Measurements from ENCODE around the gene GMCL1.

Gene GMCL1

DNA sequence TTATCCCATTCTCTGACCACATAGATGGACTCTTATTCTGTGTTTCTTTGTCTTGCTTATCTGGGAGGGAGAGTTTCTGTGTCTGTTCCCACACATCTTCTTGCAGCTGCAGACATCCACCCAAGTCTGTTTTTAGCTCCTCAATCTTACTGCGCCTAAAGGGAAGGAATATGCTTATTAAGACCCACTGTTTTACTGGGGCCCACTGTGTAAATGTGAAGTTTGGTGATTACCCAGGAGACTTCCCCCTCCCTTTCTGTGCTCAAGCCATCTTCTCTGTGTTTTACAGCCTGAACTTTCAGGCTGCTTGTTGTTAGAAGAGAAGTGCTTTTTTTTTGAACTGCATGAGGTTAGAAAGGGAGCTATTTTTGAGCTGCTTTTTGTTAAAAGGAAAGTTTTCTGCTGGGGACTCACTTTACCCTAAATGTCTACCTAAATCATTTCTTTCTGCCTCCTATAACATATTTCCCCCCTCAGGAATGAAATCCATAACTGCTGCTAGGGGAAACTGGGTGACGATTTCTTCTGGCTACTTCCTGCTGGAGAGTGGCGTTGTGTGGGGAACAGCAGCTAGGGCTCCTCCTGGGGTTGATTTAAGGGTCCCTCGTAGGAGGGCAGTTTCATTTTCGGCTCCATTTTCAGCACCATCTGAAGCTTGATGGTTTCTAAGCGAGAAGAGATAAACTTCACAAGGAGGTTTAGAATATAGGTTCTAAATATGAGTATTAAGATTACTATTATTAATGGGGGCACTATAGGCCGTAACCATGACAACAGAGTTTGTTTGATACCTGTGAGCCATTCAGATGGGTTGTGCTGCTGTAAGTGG is 39.5 kb upstream of the GMCL1 start:
- H3K27me3 ChIP-seq (replicated peaks; ENCODE audit: insufficient read depth, low read length) = no peaks in the 10 kb centered on the region
- no peaks in the 10 kb centered on the region for H3K9me3 ChIP-seq (replicated peaks; ENCODE audit: insufficient read depth, low read length)
- H3K9me2 ChIP-seq (replicated peaks; ENCODE audit: insufficient read depth, low read length) = no peaks in the 10 kb centered on the region
- no peaks in the 10 kb centered on the region for H4K20me1 ChIP-seq (ENCODE audit: insufficient read depth, low read length)
- TF ChIP-seq EZH2 (optimal IDR thresholded peaks at IDR 0.05; ENCODE audit: low read depth, low read length) = no peak
- TF ChIP-seq, protein P1, sequence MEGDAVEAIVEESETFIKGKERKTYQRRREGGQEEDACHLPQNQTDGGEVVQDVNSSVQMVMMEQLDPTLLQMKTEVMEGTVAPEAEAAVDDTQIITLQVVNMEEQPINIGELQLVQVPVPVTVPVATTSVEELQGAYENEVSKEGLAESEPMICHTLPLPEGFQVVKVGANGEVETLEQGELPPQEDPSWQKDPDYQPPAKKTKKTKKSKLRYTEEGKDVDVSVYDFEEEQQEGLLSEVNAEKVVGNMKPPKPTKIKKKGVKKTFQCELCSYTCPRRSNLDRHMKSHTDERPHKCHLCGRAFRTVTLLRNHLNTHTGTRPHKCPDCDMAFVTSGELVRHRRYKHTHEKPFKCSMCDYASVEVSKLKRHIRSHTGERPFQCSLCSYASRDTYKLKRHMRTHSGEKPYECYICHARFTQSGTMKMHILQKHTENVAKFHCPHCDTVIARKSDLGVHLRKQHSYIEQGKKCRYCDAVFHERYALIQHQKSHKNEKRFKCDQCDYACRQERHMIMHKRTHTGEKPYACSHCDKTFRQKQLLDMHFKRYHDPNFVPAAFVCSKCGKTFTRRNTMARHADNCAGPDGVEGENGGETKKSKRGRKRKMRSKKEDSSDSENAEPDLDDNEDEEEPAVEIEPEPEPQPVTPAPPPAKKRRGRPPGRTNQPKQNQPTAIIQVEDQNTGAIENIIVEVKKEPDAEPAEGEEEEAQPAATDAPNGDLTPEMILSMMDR (IDR thresholded peaks at IDR 0.05; ENCODE audit: low read length) = no peak
- peaks cover 7% of the 10 kb centered on the region; the same call in 1 of the 2 replicates for H3F3A ChIP-seq (ENCODE audit: insufficient read depth, low read length)
- H3K4me2 ChIP-seq (ENCODE audit: low read depth, low read length) = peak overlapping the region; percentile 46; the same call in 1 of the 2 replicates
- H3K4me3 ChIP-seq (ENCODE audit: low read length) = no peak overlapping the region
- no peak overlapping the region for H2AFZ ChIP-seq (ENCODE audit: low read length)
- no peaks in the 10 kb centered on the region for H3K79me2 ChIP-seq (ENCODE audit: low read length)
- no peak for DNase-seq
- no peaks in the 10 kb centered on the region for H3K36me3 ChIP-seq (replicated peaks; ENCODE audit: insufficient read depth, low read length)
- peaks cover 18% of the 10 kb centered on the region for H3K4me1 ChIP-seq (ENCODE audit: low read length)
- H3K9ac ChIP-seq (ENCODE audit: low read length) = peak overlapping the region; percentile 6; the same call in 1 of the 2 replicates
- peak overlapping the region; percentile 23; the same call in 1 of the 2 replicates for H3K27ac ChIP-seq (ENCODE audit: low read length)

DNA sequence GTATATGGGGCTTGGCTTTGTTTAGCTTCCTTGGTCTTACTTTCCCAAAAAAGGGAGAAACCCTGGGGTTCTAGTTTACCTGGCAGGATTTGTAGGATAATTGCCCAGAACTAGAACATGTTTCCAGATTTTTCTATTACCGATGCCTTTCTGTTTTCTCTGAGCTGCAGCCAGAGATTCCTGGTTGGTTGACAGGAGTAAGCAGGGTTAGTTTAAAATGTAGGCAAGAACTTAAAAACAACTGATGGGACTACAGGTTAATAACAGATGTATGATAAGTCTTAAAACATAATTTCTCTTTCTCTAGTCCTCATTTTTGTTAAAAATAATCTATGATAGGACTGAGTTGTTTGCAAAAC is 38.9 kb upstream of the GMCL1 start:
- no peak overlapping the region for H2AFZ ChIP-seq (ENCODE audit: low read length)
- no peaks in the 10 kb centered on the region for H4K20me1 ChIP-seq (ENCODE audit: insufficient read depth, low read length)
- peaks cover 7% of the 10 kb centered on the region; the same call in 1 of the 2 replicates for H3F3A ChIP-seq (ENCODE audit: insufficient read depth, low read length)
- H3K27ac ChIP-seq (ENCODE audit: low read length) = no peak overlapping the region
- H3K4me2 ChIP-seq (ENCODE audit: low read depth, low read length) = peak overlapping the region; percentile 46; the same call in 1 of the 2 replicates
- H3K36me3 ChIP-seq (replicated peaks; ENCODE audit: insufficient read depth, low read length) = no peaks in the 10 kb centered on the region
- H3K9me3 ChIP-seq (replicated peaks; ENCODE audit: insufficient read depth, low read length) = no peaks in the 10 kb centered on the region
- H3K79me2 ChIP-seq (ENCODE audit: low read length) = no peaks in the 10 kb centered on the region
- H3K4me1 ChIP-seq (ENCODE audit: low read length) = peaks cover 18% of the 10 kb centered on the region
- H3K9ac ChIP-seq (ENCODE audit: low read length) = no peak overlapping the region
- TF ChIP-seq, protein P1 (IDR thresholded peaks at IDR 0.05; ENCODE audit: low read length) = no peak
- no peak for TF ChIP-seq EZH2phosphoT487 (IDR thresholded peaks at IDR 0.05; ENCODE audit: low read length)
- no peak for TF ChIP-seq EZH2 (optimal IDR thresholded peaks at IDR 0.05; ENCODE audit: low read depth, low read length)
- H3K27me3 ChIP-seq (replicated peaks; ENCODE audit: insufficient read depth, low read length) = no peaks in the 10 kb centered on the region
- H3K9me2 ChIP-seq (replicated peaks; ENCODE audit: insufficient read depth, low read length) = no peaks in the 10 kb centered on the region
- H3K4me3 ChIP-seq (ENCODE audit: low read length) = no peak overlapping the region
- no peak for DNase-seq

DNA sequence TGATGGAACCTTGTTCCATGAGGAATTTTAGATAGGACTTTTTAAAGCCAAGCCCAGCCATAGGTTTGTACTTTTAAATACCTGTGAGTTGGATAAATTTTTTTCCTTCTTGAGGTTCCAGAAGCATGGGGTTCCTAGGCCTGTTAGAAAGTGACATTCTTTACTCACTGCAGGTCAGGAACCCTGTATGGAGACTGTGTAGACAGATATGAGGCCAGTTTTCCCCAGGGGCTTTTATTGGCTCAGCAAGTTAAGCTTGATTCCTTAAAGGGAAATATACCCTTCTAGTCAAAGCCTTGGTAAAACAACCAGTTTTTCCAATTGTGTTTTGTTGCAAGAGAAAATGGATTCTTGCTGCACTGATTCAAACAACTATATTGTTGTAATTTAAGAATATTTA is 38.4 kb upstream of the GMCL1 start:
- Histone ChIP-seq H3K36me3 (replicated peaks; ENCODE audit: insufficient read depth, low read length) (no peaks in the 10 kb centered on the region), H3K27me3 (replicated peaks; ENCODE audit: insufficient read depth, low read length) (no peaks in the 10 kb centered on the region), H2AFZ (ENCODE audit: low read length) (no peak overlapping the region), H3K4me1 (ENCODE audit: low read length) (peaks cover 18% of the 10 kb centered on the region), H3K4me3 (ENCODE audit: low read length) (no peak overlapping the region), H3K9me2 (replicated peaks; ENCODE audit: insufficient read depth, low read length) (no peaks in the 10 kb centered on the region), H3K9me3 (replicated peaks; ENCODE audit: insufficient read depth, low read length) (no peaks in the 10 kb centered on the region), H3F3A (ENCODE audit: insufficient read depth, low read length) (peaks cover 7% of the 10 kb centered on the region; the same call in 1 of the 2 replicates), H3K4me2 (ENCODE audit: low read depth, low read length) (no peak overlapping the region), H3K79me2 (ENCODE audit: low read length) (no peaks in the 10 kb centered on the region), H3K9ac (ENCODE audit: low read length) (no peak overlapping the region), H3K27ac (ENCODE audit: low read length) (no peak overlapping the region), H4K20me1 (ENCODE audit: insufficient read depth, low read length) (no peaks in the 10 kb centered on the region)
- TF ChIP-seq, protein P1 (IDR thresholded peaks at IDR 0.05; ENCODE audit: low read length) = no peak
- no peak for TF ChIP-seq EZH2 (optimal IDR thresholded peaks at IDR 0.05; ENCODE audit: low read depth, low read length)
- DNase-seq = no peak

Measured in MM.1S (cell line).